Activated CD8-positive, alpha-beta memory T cell treated with anti-CD3 and anti-CD28 coated beads, Interleukin-2, amount 50 U/mL, for 48 hours (primary cell): ENCODE measurements around the gene NFKBIE.
A peak's percentile ranks its signal among the peaks of the same experiment; 100 is the strongest.

Experiments
- DNase-seq: peaks from one replicate; pipeline ENCODE4 v3.0.0-alpha.2; 2020

Gene NFKBIE

DNA sequence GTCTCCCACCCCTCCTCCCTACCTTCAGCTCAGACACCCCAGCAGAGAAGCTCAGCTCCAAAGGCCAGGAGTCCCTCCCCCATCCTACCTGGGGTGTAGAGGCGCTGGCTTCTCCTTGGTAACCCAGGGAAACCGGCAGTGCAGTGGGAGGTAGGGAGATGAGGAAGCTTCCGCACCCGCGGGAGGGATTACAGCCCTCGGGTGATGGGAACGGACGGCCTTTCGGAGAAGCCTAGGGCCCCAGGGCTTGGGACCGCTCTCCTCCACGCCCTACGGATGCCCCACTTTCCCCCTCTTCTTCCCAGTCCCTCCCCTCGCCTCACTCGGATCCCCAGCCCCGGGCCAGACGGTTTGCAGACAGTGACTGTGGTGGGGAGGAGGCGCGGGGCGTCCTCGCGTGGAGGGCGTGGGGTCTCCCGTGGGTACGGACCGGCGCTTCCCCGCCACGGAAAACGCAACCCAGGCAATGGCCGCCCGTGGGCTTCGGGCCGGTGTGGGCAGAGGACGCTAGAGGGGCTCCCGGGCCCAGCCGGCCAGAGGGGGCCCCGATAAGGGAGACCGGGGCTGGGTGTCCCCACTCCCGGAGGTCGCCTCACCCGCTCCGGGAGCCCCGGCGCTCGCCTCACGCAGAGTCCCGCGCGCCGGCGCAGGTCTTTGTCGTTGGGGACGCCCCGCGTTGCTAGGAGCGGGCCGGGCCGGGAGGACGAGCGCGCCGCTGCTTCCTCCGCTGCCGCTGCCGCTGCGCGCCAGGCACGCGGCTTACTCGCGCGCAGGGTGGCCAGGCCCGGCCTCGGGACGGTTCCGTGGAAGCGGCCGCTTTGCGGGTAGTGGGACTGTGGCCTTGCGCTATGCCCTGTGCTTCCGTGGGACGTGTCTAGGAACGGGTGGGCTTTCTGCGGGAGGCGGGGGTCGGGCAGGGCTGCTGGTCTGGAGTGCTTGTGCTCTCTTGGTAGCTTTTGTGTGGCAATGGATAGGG is 32.0 kb upstream of the NFKBIE start:
- DNase-seq = peak; percentile 78

DNA sequence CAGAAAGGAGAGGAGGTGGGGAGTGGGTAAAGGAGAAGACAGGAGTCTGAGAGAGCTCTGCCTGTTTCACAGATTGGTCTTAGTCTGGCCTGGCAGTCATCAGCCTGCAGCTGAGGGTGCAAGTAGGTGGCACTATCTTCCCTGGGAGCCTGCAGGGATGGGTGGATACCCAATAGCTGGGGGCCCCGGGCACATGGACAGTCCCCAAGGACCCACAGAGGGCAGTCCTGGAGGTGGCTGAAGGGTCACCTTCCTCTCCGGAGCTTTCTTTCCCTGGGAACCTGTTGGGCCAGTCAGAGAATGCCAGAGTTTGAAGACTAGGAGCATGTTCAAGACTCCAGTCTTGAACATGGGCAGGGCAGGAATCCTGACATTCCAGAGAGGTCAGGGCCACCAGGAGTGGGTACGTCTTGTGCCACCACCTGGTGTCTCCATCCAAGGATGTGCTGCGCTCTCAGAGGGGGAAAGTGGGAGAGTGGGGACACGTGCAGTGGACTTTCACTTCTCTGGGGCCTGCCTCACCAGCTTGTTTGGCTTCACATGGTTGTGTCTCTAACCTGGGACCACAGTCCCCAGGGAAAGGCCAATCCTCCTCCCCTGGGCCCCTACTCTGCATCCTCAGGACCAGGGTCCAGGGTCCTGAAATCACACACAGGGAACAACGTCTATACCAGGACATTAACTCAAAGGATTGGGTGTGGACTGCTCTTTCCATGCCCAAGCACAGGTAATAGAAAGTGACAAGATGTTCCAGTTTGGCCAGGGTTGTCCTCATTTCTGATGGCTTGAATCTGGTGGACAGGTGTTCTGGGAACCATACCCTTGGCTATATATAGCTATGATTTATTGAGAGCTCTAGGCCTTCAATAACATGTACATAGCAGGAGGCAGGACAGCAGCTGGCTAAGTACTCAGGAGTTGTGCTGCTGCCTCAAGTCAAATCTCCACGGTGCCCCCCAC is 29.8 kb upstream of the NFKBIE start:
- DNase-seq = no peak

DNA sequence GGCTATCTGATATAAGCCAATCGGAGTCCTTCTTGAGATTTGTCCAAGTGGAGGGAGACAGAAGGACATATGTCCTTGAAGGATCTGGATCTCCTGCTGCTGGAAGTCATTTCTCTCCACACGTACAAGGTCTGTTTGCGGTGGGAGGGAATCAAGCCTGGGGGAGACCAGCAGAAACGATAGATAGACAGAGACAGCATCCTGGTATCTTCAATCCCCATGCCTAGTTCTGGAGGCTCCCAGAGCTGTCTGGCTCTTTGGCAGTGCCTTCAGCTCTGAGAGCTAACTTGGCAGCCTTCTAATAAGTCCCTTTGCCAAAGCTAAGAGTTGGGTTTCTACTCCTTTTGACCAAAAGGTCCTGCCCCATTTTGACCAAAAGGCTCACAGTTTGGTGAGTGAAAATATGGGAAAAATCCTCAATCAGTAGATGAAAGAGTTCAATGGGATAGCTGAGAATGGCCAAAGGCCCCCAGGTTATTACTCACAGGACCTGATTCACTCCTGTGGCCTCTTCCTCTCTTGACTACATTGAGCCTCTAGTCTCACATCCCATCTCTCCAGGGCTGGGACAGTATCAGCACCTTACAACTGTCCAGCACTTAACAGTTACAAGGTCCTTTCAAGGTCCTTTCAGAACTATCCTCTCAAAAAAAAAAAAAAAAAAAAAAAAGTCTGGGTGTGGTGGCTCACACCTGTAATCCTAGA is 27.5 kb upstream of the NFKBIE start:
- no peak for DNase-seq

DNA sequence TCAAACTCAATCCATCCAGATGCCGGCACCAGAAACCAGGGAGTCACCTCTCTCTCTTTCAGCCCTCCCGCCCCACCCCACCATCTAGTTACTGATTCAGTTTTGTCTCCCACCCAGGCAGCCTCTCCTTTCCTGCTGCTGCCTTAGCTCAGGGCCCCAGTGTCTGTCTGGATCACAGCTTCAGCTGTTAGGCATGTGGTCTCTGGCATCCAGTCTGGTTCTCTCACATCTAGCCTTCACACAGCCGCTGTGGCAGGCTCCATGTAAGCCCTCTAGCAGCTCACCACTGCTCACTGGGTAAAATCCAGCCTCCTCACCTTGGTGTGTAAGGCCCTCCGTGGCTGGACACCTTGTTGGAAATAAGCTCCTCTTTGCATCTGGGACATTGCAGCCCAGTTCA is 26.5 kb upstream of the NFKBIE start:
- no peak for DNase-seq

DNA sequence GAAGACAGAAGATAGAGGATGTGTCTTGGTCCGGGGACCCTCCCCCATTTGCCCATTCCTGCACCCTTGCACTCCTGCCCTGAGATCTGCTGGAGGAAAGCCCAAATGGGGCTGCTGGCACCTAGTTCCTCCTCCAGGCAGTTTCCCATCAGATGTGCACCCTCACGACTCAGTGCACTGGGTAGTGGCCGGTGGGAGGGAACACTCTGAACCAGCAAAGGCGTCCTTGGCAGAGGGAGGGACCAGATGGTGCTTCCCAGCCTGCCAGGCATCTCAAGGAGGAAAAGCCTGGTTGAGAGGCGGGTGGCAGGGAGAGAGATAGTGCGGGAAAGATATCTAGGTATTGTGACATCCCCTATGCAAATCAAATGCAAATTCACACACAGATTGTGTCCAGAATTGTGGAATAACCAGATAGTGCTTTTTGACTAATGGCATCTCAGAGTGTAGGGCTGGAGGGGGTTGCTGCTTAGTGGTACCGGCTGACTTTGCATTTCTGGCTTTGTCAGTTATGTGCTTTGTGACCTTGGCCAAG is 24.4 kb upstream of the NFKBIE start:
- DNase-seq = no peak

DNA sequence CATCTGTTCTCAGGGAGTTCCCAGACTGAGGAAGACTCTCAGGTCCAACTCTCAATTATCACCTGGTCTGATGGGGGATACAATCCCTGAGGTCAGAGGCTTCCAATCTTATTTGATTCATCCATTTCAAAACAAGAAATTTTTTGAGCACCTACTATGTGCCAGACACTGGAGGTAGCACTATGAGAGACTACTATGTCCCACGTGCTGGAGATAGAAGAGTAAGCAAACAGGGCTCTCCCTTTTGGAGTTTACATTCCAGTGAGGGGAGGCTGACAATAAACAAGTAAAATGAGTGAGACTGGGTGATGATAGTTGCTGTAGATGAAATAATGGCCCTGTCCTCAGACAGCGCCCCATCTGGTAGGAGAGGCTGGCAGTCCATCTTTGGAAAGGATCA is 21.4 kb upstream of the NFKBIE start:
- DNase-seq = no peak

DNA sequence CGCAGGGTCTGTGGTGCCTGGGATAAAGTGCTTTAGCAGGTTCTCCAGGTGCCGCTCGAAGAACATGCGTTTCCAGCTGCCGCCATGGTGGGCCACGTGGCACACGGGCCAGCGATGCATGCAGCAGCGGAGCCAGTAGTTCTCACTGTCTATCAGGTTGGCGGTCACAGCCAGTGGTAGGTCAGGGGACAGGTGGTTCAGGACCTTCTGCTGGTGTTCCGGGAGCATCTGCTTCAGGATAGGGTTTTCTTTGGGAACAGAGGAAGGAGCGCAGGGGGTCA is 20.9 kb upstream of the NFKBIE start:
- no peak for DNase-seq

DNA sequence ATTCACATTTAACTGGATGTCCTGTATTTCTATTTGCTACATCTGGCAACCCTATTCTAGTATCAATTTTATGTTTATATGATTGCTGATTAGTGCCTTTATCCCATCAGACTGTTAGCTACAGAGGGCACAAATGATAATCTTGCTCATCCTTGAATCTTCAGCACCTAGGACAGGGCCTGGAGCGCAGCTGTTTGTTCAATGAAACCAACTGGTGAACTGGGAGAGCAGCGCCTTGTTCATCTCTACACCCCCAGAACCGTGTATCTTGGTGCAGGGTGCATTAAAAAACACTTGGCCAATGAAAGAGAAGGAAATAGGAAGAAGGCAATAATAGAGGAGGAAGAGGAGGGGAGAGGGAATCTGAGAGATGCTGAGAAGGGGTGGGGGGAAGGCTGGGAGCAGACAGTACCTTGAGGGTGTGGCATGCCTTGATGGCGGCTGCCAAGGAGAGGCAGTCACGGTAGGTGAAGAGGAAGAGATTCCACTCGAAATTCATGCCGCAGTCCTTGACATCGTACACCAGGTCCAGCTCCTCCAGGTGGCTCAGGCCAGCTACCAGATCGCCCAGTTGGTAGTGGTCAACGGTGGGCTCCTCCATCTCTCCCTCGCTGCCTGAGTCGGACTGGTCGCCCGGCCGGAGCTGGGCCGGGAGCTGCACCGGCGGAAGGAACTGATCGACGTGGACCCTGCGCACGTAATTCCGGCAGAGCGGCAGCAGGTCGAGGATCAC is 20.4 kb upstream of the NFKBIE start:
- no peak for DNase-seq

DNA sequence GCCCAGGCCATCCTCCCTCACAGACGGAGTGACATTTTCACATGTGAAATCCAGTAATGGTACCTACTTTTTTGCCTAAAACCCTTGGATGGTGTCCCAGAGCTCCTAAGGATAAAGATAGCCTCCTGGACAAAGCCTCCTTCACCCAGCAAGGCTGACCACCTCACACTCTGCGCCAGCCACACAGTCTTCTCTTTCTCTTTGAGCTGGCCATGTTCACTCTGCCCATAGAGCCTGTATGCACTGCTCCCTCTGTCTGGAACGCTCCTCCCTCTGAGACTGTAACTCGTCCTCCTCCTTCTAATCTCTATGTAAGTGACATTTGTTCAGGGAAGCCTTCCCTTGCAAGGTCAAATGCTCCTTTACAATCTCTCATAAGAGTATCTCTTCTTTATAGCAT is 19.5 kb upstream of the NFKBIE start:
- DNase-seq = no peak

DNA sequence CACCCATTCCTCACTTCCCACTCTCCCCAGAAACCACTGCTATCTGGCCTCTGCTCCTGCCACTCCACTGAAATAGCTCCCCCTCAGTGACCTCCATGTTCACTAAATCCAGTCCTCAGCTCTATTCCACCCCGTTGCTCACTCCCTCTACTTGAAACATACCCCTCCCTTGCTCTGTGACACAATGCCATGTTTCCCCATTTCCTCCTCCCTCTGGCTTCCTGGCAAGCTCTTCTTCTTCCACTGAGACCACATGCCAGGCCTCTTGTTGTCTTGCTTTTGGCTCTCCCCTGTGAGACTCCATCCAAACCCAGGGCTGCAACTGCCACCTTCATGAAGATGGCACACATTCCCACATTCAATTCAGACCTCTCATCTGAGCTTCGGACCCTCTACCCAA is 18.8 kb upstream of the NFKBIE start:
- no peak for DNase-seq

DNA sequence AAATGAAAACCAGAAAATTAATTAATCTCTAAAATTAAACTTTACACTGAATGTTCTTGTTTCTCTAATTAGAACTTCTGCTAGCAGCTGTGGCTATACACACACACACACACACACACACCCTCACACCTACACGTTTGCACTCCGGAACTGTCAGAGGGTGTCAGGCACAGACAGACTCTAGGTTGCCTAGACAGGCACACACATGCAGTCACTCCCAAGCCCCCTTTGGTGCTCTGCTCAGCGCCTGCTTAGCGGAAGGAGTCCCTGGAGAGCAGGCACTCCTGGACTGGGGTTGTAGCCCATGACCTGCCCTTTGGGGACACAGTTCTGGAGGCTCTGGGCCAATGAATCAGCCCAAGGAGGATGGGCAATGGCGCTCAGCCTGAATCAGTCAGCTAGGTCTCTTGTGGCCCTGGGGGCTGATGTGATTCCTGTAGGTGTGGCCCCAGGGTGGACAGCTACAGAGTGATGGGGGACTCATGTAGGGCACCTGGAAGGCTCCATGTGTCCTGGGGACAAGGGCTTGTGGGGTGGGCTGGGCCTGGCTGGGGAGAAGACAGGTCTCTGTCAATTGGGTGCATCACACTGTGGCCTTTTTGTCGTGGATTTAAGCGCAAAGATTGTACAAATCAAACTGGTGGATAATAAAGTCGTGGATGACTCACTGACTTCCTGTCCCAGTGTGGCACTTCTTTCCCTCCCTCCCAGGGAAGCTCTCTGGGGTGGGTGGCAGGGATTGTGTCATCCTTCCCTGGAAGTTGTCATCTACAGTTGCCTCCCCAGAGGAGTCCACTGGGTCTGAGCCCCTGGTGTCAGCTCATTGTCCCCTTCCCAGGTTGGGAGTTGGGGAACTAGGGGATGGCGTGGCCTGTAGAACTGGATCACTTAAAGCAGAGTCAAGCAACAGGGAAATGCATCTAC is 13.7 kb upstream of the NFKBIE start:
- no peak for DNase-seq

DNA sequence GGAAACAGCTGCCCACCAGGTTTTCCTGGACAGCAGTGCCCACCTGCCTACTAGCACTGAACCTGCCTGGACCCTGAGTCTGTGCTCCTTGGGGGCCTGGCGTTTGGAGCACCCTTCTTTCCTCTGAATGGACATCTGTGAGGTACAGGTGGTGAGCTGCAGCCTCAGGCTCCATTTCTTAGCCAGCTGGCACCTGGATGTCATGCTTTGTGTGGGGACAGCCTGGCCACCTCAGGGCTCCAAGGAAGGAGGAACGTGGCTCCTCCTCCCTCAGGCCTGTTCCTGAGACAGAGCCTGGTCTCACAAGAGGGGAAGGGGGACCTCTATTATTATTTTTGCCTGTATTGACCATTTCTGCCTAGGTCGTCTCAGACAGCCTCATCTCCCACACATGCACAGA is 13.0 kb upstream of the NFKBIE start:
- no peak for DNase-seq

DNA sequence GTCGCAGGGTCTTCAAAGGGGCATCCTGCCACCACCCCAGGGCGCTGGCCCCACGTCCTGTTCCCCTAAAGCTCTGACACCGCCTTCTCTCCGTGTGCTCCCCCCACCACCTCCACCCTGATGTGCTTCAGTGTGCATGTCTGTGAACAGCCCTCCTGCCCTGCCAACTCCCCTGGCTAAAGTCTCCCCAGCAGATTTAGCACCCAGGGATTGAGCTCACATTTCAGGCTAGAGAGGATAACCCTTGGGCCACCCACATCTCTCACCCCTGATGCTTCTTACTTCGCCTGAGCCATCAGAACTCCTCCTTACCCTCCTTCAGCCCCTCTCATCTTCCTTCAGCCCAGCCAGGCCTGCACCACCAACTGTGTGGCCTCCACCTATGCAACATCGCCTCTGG is 12.4 kb upstream of the NFKBIE start:
- DNase-seq = no peak

DNA sequence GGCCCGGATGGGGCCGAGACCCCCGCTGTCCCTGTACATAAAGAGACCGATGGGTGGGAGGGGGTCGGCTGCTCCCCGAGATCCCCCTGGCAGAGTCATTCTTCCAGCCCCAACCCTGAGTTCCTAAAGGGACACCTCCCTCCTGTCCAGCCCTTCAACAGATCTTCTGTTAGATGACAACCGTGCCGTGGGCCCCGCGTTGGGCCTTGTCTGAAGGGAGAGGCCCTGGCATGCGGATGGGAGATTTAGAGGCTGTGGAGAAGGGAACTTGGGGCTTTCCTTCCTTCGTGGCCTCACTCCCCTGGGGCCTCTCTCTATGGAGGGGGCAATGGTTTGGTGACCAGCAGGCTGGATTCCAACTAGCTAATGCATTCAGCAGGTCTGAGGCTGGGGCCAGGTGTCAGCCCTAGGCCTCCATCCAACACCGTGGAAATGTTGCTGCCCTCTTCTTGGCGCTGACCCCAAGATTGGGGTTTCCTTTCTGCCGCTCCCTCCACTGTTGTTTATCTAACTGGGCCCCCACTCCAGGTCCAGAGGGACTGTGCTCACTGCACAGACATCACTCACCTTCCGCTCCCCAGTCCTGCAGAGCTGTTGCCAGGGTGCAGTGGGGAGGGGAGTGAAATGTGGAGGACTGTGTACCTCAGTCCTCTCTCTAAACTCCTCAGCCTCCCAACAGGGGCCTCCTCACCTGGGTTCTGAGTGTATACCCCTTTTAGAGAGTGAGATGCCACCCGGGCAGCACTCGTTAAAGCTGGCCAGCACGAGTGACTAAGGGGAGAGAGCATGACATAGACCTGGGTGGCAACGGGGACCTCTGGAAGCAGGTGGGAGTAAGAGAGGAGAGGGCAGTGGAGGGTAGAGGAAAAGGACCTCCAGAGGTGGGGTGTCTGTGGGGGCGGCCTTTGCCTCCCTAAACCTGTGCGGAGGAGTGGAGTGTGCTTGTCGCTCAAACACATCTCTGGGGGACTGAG is 11.6 kb upstream of the NFKBIE start:
- DNase-seq = no peak

DNA sequence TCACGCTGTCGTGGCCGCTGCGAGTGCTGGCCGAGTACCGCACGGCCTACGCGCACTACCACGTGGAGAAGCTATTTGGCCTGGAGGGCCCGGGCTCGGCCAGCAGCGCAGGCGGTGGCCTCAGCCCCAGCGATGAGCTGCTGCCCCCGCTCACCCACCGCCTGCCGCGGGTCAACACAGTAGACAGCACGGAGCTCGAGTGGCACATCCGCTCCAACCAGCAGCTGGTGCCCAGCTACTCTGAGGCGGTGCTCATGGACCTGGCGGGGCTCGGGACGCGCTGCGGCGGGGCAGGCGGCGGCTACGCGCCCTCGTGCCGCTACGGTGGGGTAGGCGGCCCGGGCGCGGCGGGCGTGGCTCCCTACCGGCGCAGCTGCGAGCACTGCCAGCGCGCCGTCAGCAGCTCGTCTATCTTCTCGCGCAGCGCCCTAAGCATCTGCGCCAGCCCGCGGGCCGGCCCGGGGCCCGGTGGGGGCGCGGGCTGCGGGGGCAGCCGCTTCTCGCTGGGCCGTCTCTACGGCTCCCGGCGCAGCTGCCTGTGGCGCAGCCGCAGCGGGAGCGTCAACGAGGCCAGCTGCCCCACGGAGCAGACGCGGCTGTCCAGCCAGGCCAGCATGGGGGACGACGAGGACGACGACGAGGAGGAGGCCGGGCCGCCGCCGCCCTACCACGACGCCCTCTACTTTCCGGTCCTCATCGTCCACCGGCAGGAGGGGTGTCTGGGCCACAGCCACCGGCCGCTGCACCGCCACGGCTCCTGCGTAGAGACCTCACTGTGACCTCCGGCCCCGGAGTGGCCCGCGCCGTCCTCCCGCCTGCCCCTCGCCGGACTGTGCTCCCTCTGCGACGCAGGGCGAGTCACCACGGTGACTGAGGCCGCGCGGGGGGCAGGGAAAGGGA is 10.6 kb upstream of the NFKBIE start:
- no peak for DNase-seq

DNA sequence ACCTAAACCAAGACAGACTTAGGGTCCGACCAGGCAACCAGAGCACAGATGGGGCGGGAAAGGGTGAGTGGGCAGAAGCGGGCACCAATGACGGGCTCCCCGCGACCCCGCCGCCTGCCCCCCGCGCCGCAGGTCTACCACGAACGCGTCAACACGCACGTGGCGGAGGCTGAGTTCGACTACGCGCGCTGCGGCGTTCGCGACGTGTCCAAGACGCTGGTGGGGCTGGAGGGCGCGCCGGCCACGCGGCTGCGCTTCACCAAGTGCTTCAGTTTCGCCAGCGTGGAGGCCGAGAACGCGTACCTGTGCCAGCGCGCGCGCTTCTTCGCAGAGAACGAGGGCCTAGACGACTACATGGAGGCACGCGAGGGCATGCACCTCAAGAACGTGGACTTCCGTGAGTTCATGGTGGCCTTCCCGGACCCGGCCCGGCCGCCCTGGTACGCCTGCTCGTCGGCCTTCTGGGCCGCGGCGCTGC is 10.0 kb upstream of the NFKBIE start:
- DNase-seq = no peak

DNA sequence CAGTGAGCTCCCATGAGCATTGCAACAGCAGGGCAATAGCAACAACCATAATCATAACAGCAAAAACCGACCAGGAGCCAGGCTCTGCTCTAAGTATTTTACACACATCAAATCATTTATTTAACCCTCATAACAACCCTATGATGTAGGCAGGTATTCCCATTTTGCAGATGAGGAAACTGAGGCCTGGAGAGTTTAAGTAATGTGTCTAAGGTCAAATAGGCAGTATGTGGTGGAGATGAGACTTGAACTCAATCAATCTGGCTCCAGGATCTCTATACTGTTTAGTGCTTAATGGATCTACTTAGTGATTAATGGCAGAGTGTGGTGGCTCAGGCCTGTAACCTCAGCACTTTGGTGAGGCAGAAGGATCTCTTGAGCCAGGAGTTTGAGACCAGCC is 8.3 kb upstream of the NFKBIE start:
- no peak for DNase-seq

DNA sequence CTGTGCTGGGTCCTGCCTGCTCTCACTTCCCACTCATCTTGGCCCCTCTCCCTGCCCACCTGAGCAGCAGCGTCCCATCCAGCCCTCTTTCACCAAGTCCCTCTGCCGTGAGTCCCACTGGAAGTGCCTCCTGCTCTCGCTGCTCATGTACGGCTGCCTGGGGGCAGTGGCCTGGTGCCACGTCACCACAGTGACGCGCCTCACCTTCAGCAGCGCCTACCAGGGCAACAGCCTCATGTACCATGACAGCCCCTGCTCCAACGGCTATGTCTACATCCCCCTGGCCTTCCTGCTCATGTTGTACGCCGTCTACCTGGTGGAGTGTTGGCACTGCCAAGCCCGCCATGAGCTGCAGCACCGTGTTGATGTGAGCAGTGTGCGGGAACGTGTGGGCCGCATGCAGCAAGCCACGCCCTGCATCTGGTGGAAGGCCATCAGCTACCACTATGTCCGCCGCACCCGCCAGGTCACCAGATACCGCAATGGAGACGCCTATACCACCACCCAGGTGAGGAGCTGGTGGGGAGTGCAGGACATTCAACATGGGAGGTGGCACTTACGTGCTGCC is 7.7 kb upstream of the NFKBIE start:
- no peak for DNase-seq
